Measurements from ENCODE around the gene HERC5. TPM values are rescaled to one million over a fixed set of nuclear protein-coding genes. Genes with fewer than 3 reads are reported as not detected.
"Not testable (repeated sequence)": the region's sequence is repeated elsewhere in the genome, so short reads cannot be mapped to it uniquely, and the experiment has no call there.

Gene HERC5
- 5.9 TPM for total RNA-seq
- long read RNA-seq, partial matches to known transcripts = 5 of 13 reads
- long read RNA-seq, other reads (novel, unspliced or antisense) = 5 of 13 reads

DNA sequence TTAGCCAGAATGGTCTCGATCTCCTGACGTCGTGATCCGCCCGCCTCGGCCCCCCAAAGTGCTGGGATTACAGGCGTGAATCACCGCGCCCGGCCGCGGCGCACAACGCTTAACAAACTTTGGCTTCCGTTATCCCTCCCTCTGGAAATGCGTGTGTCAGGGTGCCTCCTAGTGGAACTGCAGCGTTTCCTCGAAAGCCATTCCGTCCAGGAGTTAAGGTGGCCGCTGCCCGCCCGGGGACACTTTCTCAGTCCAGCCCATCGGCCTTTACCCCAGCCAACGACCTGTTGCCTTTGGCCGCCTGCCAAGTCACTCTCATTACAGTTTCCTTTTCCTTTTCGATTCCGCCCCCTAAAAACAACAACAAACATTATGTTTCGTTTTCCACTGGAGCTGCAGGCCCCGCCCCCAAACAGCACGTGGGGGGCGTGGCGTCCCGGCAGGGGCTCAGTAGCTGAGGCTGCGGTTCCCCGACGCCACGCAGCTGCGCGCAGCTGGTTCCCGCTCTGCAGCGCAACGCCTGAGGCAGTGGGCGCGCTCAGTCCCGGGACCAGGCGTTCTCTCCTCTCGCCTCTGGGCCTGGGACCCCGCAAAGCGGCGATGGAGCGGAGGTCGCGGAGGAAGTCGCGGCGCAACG lies at the start of gene HERC5:
HERC5 (plus strand) TSS at position 450 of the 637 bp plus-strand sequence; CDS start at position 601, 151 bp downstream.
- DNase-seq (ENCODE audit: low spot score) = peak; percentile 97

DNA sequence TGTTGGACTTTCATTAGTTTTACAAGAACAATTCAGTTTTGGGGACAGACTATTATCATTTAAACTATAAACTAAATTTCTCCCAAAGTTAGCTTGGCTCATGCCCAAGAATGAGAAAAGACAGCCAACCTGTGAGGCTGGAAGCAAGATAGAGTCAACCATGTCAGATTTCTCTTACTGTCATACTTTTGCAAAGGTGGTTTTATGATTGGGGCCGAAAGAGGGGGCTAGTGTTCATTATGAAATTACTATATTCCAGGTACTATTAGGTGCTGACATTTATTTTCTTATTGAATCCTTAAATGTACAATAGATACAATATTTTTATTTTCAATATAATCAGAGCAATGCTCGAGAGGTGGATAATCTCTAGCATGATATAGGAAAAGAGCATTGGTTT lies 47.7 kb upstream of the HERC5 start:
- no peak for DNase-seq (ENCODE audit: low spot score)

DNA sequence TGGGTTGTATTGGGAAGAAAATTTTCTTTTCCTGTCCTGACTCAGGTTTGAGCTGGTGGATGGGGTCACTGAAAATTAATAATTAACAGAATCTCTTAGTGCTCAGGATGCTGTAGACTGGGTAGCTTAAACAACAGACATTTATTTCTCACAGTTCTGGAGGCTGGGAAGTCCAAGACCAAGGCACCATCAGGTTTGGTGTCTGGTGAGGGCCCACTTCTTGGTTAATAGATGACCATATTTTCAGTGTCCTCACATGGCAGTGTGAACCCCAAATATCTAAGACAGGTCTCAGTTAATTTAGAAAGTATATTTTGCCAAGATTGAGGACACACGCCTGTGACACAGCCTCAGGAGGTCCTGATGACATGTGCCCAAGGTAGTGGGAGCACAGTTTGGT lies 47.1 kb upstream of the HERC5 start:
- no peak for DNase-seq (ENCODE audit: low spot score)

DNA sequence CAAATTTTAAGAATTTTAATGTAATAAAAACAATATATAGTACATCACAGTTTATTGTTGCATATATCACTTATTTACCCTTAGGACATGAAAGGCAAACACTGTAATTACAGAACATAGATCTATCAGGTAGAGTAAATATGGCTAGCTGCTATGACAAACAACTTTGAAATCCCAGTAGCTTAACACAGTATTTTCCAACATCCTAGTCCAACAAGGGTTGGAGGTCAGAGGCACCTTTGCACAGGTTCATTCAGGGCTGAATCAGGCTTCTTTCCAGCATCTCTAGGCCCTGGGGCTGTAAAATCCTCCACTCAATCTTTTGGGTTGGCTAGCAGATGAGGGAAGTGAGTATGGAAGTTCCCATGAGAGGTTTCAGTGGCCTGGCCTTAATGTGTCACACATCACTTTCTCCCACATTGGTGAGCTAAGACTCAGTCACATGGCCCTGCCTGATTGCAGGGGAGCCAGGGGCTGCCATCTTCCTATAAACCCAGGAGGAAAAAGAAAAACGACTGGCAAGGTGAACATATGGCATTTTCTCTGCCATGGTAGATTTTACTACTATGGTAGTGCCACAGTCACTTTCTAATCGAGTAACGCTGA lies 45.3 kb upstream of the HERC5 start:
- no peak for DNase-seq (ENCODE audit: low spot score)

DNA sequence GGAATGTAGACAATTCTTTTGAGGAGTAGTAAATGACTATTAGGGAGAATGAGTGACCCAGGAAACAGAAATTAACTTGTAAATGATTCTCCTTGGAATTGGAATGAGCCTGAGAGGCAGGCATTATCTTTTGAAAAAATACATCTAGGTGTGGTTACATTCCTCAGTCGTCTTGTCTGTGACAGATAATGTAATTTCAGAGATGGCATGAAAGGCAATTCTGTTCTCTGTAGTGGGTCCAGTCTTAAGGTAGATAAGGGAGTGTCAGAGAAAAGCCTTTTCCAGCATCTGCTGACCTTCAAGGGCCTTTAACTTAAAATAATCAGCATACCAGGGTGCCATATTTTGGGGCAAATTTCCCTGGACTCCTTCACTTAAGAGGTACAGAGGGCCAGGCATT lies 43.1 kb upstream of the HERC5 start:
- DNase-seq (ENCODE audit: low spot score) = no peak

DNA sequence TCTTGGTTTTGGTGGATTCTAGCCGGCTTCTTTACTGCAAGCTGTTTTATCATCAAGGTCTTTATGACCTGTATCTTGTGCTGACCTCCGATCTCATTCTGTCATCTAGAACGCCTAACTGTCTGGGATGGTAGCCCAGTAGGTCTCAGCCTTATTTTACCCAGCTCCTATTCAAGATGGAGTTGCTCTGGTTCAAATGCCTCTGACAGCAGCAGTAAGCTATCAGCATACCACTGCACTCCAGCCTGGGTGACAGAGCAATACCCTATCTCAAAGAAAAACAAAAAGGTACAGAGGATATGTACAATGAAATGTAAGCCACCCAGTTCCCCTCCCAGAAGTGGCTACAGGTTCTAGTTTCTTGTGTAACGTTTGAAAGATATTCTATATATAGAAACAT lies 42.2 kb upstream of the HERC5 start:
- no peak for DNase-seq (ENCODE audit: low spot score)

DNA sequence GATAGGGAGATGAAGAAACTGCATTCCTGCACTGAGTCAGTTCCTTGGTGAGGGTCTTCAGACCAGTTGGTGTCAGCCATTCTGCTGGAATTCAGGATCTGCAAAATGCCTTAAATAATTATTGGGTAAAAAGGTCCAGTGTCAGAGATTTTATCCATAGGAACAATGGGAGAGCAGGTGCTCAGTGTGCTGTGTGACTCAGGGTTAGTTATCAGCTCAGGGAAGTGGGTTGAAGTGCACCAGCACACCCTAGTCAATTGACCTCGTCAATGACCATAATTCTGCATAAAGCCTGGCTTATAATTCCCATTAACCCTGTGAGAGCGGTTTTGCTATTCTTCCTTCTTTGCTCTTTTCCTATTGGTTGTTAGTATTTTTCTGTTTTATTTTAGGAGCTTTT lies 40.9 kb upstream of the HERC5 start:
- DNase-seq (ENCODE audit: low spot score) = no peak

DNA sequence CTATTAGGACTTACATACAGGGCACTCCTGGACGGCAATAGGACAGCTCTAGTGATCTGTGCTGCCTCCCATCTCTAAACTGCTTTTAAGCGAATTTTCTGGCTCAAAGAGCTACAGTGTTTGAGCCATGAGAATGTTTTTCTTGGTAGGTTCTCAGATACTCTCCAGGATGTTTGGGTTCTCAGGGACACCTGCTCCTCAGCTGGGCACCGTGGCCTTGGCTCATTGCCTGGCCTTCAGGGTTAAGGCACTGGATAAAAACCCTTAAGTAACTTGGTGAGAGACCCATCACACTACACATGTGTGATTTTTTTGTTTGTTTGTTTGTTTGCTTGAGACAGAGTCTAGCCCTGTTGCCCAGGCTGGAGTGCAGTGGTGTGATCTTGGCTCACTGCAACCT lies 38.5 kb upstream of the HERC5 start:
- DNase-seq (ENCODE audit: low spot score) = no peak

DNA sequence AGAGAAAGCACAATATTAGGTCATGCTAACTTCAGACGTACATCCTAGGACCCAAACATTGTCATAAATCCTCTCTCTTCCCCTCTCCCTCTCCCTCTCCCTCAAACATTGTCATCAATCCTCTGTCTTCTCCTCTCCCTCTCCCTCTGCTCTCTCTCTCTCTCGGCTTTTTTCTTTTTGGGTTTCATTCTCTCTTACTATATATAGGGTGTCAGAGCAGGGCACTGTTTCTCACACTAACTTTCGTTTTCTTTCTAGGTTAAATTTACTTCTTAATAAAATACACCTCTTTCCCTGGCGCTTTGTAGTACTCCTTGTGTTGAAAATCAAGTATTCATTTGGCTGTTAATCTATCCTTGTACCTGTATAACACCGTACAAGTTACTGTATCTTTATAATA lies 37.0 kb upstream of the HERC5 start:
- no peak for DNase-seq (ENCODE audit: low spot score)

DNA sequence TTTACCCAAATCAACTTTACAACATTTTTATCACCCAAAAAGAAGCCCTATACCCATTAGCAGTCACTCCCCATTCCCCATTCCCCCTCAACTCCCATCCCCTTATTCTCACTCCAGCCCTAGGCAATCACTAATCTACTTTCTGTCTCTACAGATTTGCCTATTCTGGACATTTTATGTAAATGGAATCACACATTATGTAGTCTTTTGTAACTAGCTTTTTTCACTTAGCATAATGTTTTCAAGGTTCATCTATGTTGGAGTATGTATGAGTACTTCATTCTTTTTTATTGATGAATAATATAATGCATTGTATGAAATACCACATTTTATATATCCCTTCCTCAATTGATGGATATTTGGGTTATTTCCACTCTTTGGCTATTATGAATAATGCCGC lies 36.1 kb upstream of the HERC5 start:
- no peak for DNase-seq (ENCODE audit: low spot score)

DNA sequence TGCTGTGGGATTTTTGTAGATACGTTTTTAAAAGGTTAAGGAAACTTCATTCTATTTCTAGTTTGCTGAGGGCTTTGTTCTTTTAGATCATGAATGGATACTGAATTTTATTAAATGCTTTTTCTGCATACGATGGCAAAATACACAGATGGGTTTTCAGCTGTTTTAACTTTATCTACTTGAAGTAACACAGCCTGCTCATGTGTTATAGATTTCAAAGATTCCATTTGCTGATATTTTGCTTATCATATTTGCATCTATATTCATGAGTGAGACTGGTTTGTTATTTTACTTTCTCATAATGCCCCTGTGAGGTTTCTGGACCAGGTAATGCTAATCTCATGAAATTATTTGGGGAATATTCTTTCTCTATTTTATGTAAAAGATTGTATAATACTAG lies 34.5 kb upstream of the HERC5 start:
- no peak for DNase-seq (ENCODE audit: low spot score)

DNA sequence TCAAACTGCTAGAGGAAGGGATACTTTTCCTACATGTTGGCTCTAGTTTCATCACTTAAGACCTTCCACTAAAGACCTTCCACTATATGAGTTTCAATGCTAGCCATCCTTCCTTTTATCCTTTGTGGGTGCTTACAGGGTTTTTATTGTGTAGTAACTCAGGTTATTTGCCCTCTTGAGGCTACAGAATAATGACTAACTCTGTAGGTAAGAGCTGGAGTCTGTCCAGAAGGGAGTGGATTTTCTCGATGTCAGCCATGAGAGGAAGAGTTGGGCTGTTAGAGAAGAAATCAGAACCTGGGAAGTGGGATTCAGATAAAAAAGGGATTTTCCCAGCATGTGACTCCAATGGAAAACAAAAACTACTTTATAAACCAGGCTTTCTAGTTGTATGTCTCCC lies 27.5 kb upstream of the HERC5 start:
- DNase-seq (ENCODE audit: low spot score) = no peak

DNA sequence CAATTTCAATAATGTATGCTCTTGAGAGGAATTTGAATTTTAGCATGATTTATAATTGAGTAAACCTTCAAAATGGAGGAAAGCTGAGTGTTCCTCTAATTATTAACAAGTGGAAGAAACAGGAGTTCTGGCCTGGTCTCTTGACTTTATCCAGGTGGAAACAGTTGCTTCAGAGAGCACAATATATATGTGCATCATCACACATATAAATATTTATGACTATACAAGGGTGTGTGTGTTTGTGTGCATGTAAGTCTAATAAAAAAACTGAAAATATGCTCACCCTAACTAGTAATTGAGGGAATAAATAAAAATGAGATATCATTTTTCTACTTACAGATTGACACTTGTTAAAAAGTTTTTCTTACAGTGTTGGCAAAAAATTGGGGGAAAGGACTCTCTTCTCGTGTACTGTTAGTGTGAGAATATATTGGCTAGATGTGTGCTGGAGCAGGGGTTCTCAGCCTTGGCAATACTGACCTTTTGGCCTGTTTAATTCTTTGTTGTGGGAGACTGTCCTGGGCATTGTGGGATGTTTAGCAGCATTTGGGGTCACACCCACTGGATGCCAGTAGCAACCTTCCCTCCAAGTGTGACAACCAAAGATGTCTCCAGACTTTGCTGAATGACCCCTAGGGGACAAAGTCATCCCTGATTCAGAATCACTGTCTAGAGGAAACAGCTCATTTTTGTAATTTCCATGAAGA lies 20.8 kb upstream of the HERC5 start:
- DNase-seq (ENCODE audit: low spot score) = no peak

DNA sequence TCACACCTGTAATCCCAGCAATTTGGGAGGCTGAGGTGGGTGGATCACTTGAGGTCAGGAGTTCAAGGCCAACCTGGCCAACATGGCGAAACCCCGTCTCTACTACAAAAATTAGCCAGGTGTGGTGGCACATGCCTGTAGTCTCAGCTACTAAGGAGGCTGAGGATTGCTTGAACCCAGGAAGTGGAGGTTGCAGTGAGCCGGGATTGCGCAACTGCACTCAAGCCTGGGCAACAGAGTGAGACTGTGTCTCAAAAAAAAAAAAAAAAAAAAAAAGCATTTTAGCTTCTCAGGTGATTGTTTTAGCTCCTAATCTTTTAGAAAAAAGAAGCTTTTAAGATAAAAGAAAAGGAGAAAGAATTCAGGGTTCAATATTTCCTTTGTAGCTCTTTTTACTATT lies 19.0 kb upstream of the HERC5 start:
- not testable (repeated sequence) for DNase-seq (ENCODE audit: low spot score)

DNA sequence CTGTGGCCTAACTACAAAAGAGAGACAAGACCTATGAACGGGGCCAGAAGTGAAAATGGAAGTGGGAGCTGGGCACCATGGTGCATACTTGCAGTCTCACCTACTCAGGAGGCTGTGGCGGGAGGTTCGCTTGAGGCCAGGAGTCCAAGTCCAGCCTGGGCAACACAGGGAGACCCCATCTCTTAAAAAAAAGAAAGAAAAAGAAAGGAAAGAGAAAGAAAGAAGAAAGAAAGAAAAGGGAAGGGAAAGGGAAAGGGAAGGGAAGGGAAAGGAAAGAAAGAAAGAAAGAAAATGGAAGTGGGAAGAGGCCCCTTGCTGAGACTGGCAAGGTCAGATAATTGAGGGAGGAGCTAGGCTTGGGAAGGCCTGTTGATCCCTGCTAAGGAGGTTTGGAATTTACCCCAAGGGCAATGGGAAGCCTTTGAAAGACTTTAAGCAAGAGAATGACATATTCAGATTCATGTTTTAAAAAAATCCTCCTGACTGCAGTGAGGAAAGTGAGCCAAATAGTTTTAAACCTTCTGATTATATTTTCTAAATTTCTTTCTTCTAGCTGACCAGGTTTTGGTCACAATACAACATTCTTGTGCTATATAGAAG lies 17.7 kb upstream of the HERC5 start:
- no peak for DNase-seq (ENCODE audit: low spot score)

DNA sequence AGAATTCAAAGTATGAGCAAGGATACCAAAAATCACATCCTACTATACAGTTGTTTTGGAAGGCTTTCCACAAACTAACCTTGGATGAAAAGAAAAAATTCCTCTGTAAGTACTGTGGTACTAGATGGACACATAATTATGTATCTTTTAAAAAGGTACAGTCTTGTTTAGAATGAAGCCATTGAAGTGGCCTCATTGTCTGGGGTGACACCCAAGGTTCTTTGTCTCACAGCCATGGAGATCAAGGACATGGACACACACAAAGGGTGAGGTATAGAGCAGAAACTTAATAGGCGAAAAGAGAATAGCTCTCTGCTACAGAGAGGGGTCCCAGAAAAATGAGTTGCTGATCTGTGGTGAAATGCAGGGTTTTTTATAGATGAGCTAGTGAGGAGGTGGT lies 16.8 kb upstream of the HERC5 start:
- DNase-seq (ENCODE audit: low spot score) = no peak

DNA sequence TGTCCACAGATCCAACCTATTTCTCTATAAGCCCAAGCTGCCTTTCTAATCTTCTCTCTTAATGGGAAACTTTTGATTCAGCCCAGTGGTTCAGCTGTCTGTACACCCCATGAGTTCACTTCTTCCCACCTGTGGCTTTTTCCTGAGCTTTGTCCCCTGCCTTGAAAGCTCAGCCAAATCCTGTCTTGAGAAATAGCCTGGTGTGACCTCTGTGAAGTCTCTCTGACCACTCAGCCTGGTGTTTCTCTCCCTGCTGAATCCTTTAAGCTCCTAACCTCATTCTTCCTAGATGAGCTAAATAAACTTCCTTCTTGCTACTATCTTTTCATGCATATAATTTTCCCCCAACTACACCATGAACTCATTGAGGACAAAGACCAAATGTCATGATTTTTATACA lies 15.2 kb upstream of the HERC5 start:
- DNase-seq (ENCODE audit: low spot score) = no peak

DNA sequence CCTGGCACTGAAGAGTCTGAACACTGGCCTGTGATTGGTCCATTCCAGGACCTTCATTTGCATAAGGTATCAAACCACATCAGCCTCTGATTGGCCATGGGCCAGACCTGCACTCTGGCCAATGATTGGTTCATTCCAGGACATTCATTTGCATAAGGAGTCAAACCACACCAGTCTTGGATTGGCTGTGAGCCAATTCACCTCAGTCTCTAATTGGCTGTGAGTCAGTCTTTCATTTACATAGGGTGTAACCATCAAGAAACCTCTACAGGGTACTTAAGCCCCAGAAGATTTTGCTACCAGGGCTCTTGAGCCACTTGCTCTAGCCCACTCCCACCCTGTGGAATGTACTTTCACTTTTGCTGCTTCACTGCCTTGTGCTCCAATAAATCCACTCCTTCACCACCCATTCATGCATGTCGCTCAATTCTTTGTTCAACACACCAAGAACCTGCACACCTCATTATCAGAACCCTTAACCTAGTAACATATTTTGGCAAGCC lies 14.2 kb upstream of the HERC5 start:
- DNase-seq (ENCODE audit: low spot score) = no peak

DNA sequence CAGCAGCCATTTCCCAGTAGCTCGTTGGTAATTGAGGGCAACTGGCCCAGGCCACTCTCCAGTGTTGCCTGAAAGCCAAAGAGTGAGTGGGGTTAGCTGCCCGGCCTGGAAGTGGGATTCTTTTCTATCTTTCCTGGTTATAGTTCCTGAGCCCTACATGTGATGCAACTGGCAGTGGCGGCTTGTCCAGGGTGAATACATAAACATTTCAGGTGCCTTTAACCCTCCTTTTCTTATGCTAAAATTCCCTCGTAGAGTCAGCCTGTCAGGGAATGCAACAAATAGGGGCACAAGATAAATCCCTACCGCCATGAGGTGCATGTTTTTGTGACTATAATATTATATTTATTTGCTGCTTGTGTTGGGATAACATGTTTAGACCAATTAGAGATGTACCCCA lies 13.4 kb upstream of the HERC5 start:
- DNase-seq (ENCODE audit: low spot score) = no peak

DNA sequence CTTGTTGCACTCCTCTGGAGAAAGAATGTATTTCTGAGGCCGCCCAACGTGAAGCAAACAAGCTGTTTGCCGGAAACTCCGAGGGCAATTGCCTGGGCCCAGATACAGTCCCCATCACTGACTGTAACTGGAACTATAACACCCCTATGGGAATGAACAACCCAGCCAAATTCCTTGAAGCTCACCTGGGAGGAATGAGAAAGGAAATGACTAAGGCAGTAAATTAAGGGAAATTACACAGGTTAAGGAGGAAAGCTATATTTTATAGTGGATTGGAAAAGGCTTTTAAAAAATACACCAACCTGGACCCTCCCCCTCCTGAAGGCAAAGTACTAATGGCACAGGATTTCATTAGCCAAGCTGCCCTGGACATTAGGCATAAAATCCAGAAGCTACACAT lies 11.7 kb upstream of the HERC5 start:
- DNase-seq (ENCODE audit: low spot score) = no peak

DNA sequence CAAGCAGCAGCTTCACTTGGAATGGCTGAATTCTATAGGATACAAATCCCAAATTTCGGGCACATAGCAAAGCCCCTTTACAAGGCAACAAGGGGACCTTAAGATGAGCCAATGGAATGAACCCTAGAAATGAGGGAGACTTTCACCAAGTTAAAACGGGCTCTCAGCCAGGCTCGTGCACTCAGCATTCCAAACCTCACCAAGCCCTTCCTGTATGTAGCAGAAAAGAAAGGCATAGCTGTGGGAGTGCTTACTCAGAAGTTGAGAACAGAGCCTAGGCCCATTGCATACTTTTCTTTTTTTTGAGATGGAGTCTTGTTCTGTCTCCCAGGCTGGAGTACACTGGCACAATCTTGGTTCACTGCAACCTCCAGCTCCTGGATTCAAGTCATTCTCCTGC lies 10.8 kb upstream of the HERC5 start:
- DNase-seq (ENCODE audit: low spot score) = no peak
